Esophagus squamous epithelium (tissue), 4 donors: ENCODE data around the gene TVP23A.

Experiments used
- CTCF ChIP-seq, 6 experiments: fragments of 450-650 bp in 4 of 6; fragments of 200-600 bp in 2 of 6; sonication (generic) in 2 of 6; IDR thresholded peaks; one replicate each; pipeline ENCODE4 v1.5.1; 2016 to 2019; ENCODE audit warnings: antibody characterized with exemption in 6 of 6, mild to moderate bottlenecking in 4 of 6, moderate library complexity in 4 of 6
- POLR2A ChIP-seq, 4 donors: fragments of 450-650 bp; IDR thresholded peaks; one replicate each; pipeline ENCODE4 v1.6.1; 2017; ENCODE audit warnings: antibody characterized with exemption in 4 of 4, mild to moderate bottlenecking in 4 of 4, moderate library complexity in 3 of 4

- TF ChIP-seq CTCF (IDR thresholded peaks at IDR 0.05) = no peak
- no peak for TF ChIP-seq POLR2A (IDR thresholded peaks at IDR 0.05)
Measured at GRCh38 chr16:10850478-10850850, 31.9 kb upstream of the TVP23A start.
